ELF-1 (cell line): ENCODE data around the gene LRRC75A.
A peak's percentile ranks its signal among the peaks of the same experiment; 100 is the strongest.

ENCODE experiments used
- DNase-seq: peaks from one replicate; pipeline ENCODE4 v3.0.0-alpha.2; 2016; ENCODE audit warnings: low read depth, low spot score

The LRRC75A gene

GRCh38 chr17:16493531-16494046, 1.6 kb upstream of the LRRC75A start:
- no peak for DNase-seq

GRCh38 chr17:16492613-16493530, 879 bp upstream of the LRRC75A start:
- no peak for DNase-seq

GRCh38 chr17:16491131-16491702, 776 bp downstream of the LRRC75A start:
- DNase-seq: peak; percentile 63

GRCh38 chr17:16489431-16489830, 2.6 kb downstream of the LRRC75A start:
- DNase-seq: no peak

GRCh38 chr17:16488968-16489337, 3.0 kb downstream of the LRRC75A start:
- DNase-seq: no peak

DNA sequence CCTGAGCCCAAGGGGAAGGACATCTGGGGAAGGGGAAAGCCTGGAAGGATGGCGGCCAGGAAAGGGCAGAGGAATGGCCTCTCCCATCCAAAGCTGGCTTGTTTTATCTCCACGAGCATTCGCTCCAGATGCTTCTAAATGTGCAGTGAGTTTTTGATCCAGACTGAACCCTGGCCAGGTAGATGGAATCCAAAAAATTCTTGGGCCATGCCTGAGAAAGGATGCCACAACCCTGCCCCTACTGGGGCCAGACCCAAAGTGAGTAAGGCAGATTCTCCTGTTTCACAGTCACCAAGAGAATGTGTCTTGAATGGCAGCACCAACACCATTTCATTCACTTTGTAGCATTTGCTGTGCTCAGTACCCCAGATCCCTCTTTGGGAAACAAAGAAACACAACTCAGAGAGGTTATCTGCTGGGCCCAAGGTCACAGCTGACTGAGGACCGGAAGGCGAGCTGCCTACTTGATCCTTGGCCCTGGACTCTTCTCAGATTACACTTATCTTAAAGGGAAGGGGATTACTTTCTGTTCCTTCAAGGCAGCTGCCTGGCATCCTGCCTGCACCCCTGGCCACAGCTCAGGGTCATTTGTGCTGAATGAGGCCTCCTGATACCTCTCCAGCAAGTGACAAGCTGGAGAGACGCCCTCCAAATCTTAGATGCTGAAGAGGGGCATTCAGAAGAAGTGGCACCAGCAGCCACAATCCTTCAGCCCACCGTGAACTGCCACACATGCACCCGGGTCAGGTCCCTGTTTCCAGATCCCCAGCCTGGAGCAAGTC, 3.6 kb downstream of the LRRC75A start:
- DNase-seq: peak; percentile 17

DNA sequence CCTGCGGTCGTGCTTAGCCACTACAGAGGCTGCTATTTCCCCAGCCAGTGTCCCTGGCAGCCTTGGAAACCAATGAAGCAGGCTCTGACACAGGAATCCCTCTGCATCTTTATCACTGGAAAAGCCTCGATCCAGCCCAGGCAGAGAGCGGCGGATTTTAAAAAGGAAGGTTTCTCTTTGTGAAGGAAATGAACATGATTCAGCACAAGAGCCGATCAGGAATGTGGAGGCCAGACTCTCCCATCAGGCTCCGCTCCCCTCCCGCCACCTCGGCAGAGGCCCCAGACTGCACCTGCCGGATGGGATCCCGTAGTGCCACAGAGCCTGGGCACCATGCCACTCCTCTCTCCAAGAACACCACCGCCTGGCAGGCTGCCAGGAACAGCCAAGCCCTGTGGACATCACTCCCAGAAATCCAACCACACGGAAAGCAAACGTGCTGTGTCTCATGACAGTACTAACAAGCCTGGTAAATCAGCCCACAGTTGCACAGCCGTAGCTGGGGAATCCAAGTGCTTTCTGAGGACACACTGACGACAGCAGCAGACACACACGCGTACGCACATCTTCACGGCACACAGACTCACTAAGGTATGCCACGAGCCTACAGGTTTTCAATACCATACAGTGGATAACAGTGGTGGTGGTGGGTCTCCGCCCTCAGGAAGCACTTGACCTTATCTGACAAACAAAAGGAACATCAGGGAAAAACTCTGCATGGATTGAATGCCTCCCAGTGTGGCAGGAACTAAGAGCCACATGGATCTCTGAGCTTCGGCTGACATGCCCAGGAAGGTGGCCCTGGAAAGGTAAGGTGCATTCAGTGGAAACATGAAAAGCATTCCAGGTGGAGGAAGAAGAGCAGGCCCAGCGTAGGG, 5.4 kb downstream of the LRRC75A start:
- peak; percentile 58 for DNase-seq

- DNase-seq: peak; percentile 40
Observed at GRCh38 chr17:16484445-16485175, 7.4 kb downstream of the LRRC75A start.

DNA sequence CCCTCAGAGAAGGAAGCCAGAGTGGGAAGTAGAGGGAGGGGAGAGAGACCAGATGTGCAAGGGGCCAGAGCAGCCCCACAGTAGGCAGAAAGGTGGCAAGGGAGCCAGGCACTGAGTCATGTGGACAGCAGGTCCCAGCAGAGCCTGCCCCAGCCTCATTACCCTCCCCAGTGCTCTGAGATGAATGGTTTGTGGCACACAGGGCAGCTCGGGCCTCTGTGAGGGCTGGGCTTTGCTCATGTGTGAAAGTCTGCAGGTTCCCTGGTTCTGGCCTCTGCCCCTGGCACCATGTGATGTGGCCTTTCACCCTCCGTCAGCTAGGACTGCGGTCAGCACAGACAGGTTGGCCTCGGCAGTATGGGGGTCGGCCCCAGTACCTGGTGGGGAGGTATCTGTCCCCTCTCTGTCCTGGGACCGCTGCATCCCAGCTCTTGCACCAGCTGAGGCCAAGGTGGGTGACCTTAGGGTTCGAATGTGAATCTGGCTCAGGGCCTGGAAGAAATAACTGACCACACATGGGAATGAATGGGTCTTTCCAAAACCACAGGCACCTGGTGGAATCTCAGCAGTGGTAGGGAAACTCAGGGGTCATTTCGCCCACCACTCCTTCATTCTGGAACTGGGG, 8.9 kb downstream of the LRRC75A start:
- no peak for DNase-seq

DNA sequence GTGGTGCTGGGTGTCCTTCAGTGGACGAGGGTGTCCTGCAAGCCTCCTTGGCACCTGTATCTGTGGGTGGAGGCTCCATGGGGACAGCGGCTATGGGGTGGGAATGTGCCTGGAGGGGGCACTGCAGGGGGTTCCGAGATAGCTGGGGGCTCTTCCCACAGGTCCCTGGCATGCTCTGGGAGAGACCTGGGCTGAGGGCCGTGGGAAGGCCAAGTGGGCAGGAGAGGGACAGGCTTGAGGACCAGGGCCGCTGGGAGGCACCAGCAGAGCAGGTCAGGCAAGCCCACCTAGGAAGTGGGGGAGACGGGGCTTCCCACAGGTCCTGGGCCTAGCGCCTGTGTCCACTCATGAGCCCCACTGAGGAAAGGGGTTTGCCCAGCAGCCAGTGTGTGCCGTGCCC, 9.7 kb downstream of the LRRC75A start:
- no peak for DNase-seq

- no peak for DNase-seq
Observed at GRCh38 chr17:16480995-16481394, 11.0 kb downstream of the LRRC75A start.

- no peak for DNase-seq
Observed at GRCh38 chr17:16479264-16479663, 12.7 kb downstream of the LRRC75A start.

- DNase-seq: no peak
Observed at GRCh38 chr17:16478649-16479048, 13.3 kb downstream of the LRRC75A start.

DNA sequence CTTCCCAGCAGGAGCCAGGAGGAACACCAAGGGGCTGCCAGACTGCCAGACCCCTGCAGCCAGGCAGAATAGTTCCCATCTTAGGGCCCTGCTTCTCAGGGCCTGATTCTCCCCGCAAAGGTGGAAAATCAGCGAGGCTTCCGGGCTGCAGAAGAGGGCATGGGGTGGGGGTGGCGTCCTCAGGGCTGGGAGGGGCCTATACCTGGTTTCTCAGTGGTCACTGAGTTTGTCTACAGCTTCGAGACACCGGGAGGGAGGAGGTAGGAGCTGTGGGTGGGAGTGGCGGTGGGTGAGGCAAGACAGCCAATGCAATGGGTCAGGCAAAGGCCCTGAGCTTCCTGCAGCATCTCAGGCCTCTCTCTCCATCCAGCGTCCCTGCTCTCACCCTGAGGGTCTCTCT, 14.3 kb downstream of the LRRC75A start:
- no peak for DNase-seq

GRCh38 chr17:16477255-16477654, 14.7 kb downstream of the LRRC75A start:
- DNase-seq: peak; percentile 68

DNA sequence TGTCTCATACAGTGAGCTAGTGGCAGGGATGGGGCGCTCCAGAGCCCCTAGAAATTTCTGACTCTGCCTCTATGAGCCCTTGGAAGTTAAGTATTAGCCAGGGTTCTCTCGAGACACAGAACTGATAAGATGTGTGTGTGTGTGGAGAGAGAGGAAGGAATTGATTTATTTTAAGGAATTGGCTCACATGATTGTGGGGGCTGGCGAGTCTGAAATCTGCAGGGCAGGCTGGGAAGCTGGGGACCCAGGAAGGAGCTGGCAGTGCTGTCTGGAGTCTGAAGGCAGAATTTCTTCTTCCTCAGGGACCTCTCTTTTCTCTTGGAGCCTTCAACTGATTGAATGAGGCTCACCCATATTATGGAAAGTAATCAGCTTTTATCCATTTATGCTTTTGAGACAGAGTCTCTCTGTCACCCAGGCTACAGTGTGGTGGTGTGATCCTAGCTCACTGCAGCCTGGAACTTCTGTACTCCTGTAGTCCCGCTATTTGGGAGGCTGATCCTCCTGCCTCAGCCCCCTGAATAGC, 16.8 kb downstream of the LRRC75A start:
- no peak for DNase-seq

- DNase-seq: peak; percentile 82
Observed at GRCh38 chr17:16474012-16474725, 17.8 kb downstream of the LRRC75A start.

DNA sequence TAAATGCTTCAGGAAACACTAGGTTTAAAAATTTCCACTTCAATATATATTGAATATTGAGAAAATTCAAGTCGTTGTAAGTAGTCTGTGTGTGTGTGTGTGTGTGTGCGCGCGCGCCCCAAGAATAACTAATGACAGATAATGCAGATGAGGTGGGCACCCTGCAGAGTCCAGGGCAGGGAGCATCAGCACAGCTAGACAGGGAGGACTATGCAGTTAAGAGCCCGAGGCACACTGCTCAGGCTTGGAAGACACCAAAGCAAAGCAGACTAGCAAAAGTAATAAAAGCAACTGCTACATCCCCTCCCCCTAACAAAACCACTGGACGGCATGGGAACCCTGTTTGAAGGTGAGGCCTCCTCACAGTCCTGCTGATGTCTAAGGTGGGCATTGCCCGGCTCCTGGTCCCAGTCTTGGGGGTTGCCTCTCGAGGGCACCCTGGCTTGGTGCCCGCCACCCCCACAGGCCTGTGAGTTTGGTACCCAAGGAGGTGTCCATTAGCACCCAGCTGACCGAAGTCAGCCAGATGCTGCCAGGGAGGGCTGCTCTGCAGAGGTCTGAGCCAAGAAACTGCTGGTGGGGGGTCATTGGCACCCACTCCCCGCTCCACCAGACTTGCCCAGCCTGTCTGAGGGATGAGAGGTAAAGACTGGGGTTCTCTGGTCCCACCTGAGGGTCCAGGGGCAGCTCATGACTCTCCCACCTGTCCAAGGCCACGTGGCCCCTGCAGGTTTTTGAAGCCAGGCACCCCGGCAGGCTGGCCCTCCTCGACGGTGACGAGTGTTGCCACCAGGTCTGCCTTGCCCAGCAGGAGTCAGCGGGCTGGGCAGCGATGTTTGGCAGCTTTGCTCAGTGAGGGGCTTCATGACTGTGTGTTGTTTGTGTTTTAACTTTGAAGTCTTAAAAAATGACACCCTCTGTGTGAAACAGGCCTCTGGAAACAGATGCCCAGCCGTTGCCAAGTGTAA, 18.7 kb downstream of the LRRC75A start:
- DNase-seq: peak; percentile 63
